K562 (cell line): ENCODE data around the gene FES.

Source experiments
- BACH1 ChIP-seq: fragments of 200-800 bp; sonication (Bioruptor generic); IDR thresholded peaks from 2 replicates; pipeline ENCODE4 v1.6.1; 2016; ENCODE audit warnings: missing genetic modification characterization, missing compliant biosample characterization
- CREB5 ChIP-seq: fragments of 250-450 bp; sonication (Bioruptor Pico); IDR thresholded peaks from 2 replicates; pipeline ENCODE4 v1.5.0; 2020; ENCODE audit warnings: mild to moderate bottlenecking
- CTCF ChIP-seq, 3 experiments: IDR thresholded peaks in 2 of 3; conservative IDR thresholded peaks in 1 of 3; 2 replicates each; pipeline ENCODE4 v1.5.1; 2011 to 2012; ENCODE audit warnings: low read length in 3 of 3, mild to moderate bottlenecking in 3 of 3, control low read depth in 2 of 3, improper control_type of control experiment in 1 of 3, inconsistent platforms in 1 of 3, low read depth in 1 of 3, mixed read lengths in 1 of 3, moderate library complexity in 1 of 3; ENCODE audit not compliant: insufficient read depth in 2 of 3
- EZH2 ChIP-seq: IDR thresholded peaks from 2 replicates; pipeline ENCODE4 v1.6.1; 2012; ENCODE audit warnings: low read depth, mild to moderate bottlenecking, inconsistent platforms, low read length, borderline replicate concordance
- HMGN3 ChIP-seq: IDR thresholded peaks from 2 replicates; pipeline ENCODE4 v1.6.1; 2011; ENCODE audit warnings: borderline replicate concordance, low read depth, mild to moderate bottlenecking, mixed read lengths, low read length; ENCODE audit not compliant: insufficient read length; ENCODE audit errors: extremely low read depth
- MYNN ChIP-seq, 2 experiments: sonication (generic); formaldehyde crosslinking in 1 of 2; IDR thresholded peaks; 2 replicates each; pipeline versions ENCODE4 v1.5.0 to v1.6.1; 2016 to 2020; ENCODE audit warnings: antibody characterized with exemption in 1 of 2, missing genetic modification reagents in 1 of 2
- POLR2A ChIP-seq: fragments of 450-650 bp; conservative IDR thresholded peaks from 2 replicates; pipeline ENCODE4 v1.6.1; 2016
- SREBF2 ChIP-seq: sonication (generic); formaldehyde crosslinking; IDR thresholded peaks from 2 replicates; pipeline ENCODE4 v1.4.0; 2020; ENCODE audit warnings: mild to moderate bottlenecking, missing genetic modification reagents
- ZBTB17 ChIP-seq: fragments of 450-650 bp; formaldehyde crosslinking; IDR thresholded peaks from 2 replicates; pipeline ENCODE4 v1.4.0; 2020; ENCODE audit warnings: mild to moderate bottlenecking
- ZNF263 ChIP-seq: sonication (generic); formaldehyde crosslinking; IDR thresholded peaks from 2 replicates; pipeline ENCODE4 v1.8.0; 2022; ENCODE audit warnings: mild to moderate bottlenecking, missing genetic modification reagents, borderline replicate concordance
- ZNF655 ChIP-seq: fragments of 250-450 bp; sonication (Bioruptor Pico); IDR thresholded peaks from 2 replicates; pipeline ENCODE4 v1.5.0; 2021
- TF ChIP-seq, protein P1 (sequence below): sonication (generic); formaldehyde crosslinking; IDR thresholded peaks from 2 replicates; pipeline ENCODE4 v1.9.0; 2022; ENCODE audit warnings: mild to moderate bottlenecking, missing genetic modification reagents
- TF ChIP-seq, protein P2 (sequence below): IDR thresholded peaks from 2 replicates; pipeline ENCODE4 v1.6.1; 2014; ENCODE audit warnings: antibody characterized with exemption

- TF ChIP-seq SREBF2 (CRISPR knock-in tag) (no peak), ZNF655 (CRISPR knock-in tag) (no peak), POLR2A (no peak), CREB5 (CRISPR knock-in tag) (no peak), ZNF263 (CRISPR knock-in tag) (no peak), HMGN3 (no peak), CTCF (IDR thresholded peaks at IDR 0.05 in 2 of 3, conservative IDR thresholded peaks at IDR 0.05 in 1 of 3; ENCODE audit: insufficient read depth in 2 of 3, low read depth in 1 of 3, low read length in 3 of 3) (no peak), ZBTB17 (no peak), BACH1 (no peak), MYNN (IDR thresholded peaks at IDR 0.05) (no peak), MYNN (CRISPR knock-in tag; IDR thresholded peaks at IDR 0.05) (no peak), EZH2 (no peak)
- TF ChIP-seq, protein P1, sequence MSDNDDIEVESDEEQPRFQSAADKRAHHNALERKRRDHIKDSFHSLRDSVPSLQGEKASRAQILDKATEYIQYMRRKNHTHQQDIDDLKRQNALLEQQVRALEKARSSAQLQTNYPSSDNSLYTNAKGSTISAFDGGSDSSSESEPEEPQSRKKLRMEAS, result no peak
- TF ChIP-seq, protein P2, sequence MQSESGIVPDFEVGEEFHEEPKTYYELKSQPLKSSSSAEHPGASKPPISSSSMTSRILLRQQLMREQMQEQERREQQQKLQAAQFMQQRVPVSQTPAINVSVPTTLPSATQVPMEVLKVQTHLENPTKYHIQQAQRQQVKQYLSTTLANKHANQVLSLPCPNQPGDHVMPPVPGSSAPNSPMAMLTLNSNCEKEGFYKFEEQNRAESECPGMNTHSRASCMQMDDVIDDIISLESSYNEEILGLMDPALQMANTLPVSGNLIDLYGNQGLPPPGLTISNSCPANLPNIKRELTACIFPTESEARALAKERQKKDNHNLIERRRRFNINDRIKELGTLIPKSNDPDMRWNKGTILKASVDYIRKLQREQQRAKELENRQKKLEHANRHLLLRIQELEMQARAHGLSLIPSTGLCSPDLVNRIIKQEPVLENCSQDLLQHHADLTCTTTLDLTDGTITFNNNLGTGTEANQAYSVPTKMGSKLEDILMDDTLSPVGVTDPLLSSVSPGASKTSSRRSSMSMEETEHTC, result no peak
Observed at GRCh38 chr15:90915216-90915807, 31.0 kb downstream of the FES start.
